ELR (cell line): Measurements from ENCODE around the gene RNF115.

Experiments
- DNase-seq: peaks from one replicate; pipeline ENCODE4 v3.0.0-alpha.2; 2015; ENCODE audit warnings: low read depth

Gene RNF115

GRCh38 chr1:145701306-145701862, 122.5 kb downstream of the RNF115 start:
- DNase-seq, result no peak

- DNase-seq, result no peak
These were observed 127.3 kb downstream of the RNF115 start for GRCh38 chr1:145696630-145696960.

- no peak for DNase-seq
These were observed 127.9 kb downstream of the RNF115 start for GRCh38 chr1:145695821-145696629.

GRCh38 chr1:145692785-145693443, 131.0 kb downstream of the RNF115 start:
- DNase-seq, result no peak

- DNase-seq, result peak; percentile 45
These were observed 133.0 kb downstream of the RNF115 start for GRCh38 chr1:145690587-145691558.

- DNase-seq, result no peak
These were observed 134.0 kb downstream of the RNF115 start for GRCh38 chr1:145689922-145690321.

GRCh38 chr1:145688924-145689323, 135.0 kb downstream of the RNF115 start:
- DNase-seq, result no peak
